ENCODE data around the gene FRMD4A.

GRCh38 chr10:13730306-13730652 lies 600.4 kb downstream of the FRMD4A start:
- TF ChIP-seq CTCF (IDR thresholded peaks at IDR 0.05 in 4 of 5, conservative IDR thresholded peaks at IDR 0.05 in 1 of 5), result no peak
- no peak for TF ChIP-seq POLR2A (IDR thresholded peaks at IDR 0.05)
